Measurements from ENCODE around the gene PSMD1. TPM values are rescaled to one million over a fixed set of nuclear protein-coding genes. Genes with fewer than 3 reads are reported as not detected.

PSMD1 gene
- total RNA-seq, 1 donor from 2014 or later: 97.4 TPM

DNA sequence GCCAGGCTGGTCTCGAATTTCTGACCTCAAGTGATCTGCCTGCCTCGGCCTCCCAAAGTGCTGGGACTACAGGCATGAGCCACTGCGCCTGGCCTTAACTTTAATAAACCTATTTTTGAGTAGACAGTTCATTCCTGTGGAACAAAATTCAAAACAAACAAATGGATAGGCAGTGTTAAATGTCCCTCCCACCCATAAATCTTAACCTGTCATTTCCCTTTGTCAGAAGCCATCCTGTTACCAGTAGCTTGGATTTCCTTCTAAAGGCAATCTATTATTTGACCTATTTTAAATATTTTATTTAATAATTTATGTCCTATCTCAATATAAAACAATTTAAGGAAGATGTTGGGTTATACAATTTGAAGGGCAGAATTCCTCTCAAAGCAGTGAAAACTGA lies 25.9 kb upstream of the PSMD1 start:
- Histone ChIP-seq H3K9me3 (no peaks in the 10 kb centered on the region), H3K4me1 (no peaks in the 10 kb centered on the region), H3K27me3 (no peaks in the 10 kb centered on the region), H3K4me3 (no peak overlapping the region), H3K36me3 (no peaks in the 10 kb centered on the region), H3K27ac (no peak overlapping the region)
- no peak for DNase-seq (ENCODE audit: low spot score in 2 of 2)
- TF ChIP-seq CTCF (IDR thresholded peaks at IDR 0.05): no peak
- intact Hi-C loops (cut with DNase I): no loop called here

DNA sequence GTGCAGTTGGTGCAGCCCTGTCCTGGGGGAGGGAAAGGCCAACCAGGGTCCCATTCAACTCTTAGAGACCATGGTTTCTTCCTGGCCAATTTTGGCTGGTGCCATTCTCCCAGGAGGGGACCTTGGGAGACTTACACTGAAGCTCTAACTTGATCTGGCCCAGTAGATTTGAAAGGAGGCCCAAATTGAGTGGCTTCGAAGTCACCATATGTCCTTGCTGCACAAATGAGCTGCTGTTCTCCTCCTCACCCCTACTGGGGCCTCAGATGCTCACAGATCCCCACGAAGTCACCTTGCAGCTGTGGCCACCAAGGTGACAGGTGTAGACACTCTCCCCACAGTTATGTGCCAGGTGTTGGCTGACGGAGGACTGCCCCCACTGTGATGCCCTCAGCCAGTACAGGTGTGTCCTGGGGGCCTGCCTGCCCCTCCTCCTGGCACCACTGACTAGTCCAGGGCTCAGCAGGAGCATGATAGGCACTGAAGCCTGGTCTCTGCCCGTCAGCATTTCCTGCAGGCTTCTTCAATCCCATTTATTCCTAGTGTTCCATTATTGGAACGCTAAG lies 24.0 kb upstream of the PSMD1 start:
- Histone ChIP-seq H3K27me3 (no peaks in the 10 kb centered on the region), H3K4me3 (no peak overlapping the region), H3K27ac (no peak overlapping the region), H3K9me3 (no peaks in the 10 kb centered on the region), H3K4me1 (no peaks in the 10 kb centered on the region), H3K36me3 (no peaks in the 10 kb centered on the region)
- DNase-seq (ENCODE audit: low spot score in 2 of 2): no peak
- no peak for TF ChIP-seq CTCF (IDR thresholded peaks at IDR 0.05)
- intact Hi-C loops (cut with DNase I): no loop called here

GRCh38 chr2:231033147-231034132 lies 23.2 kb upstream of the PSMD1 start:
- H3K27me3 ChIP-seq: peaks cover 3% of the 10 kb centered on the region
- no peak for TF ChIP-seq CTCF (IDR thresholded peaks at IDR 0.05)
- H3K4me3 ChIP-seq: no peak overlapping the region
- H3K36me3 ChIP-seq: no peaks in the 10 kb centered on the region
- no peak for DNase-seq (ENCODE audit: low spot score in 2 of 2)
- peaks cover 0 to 3% of the 10 kb centered on the region in 2 donors for H3K4me1 ChIP-seq
- H3K9me3 ChIP-seq: no peaks in the 10 kb centered on the region
- no peak overlapping the region for H3K27ac ChIP-seq
- intact Hi-C loops (cut with DNase I): no loop called here

DNA sequence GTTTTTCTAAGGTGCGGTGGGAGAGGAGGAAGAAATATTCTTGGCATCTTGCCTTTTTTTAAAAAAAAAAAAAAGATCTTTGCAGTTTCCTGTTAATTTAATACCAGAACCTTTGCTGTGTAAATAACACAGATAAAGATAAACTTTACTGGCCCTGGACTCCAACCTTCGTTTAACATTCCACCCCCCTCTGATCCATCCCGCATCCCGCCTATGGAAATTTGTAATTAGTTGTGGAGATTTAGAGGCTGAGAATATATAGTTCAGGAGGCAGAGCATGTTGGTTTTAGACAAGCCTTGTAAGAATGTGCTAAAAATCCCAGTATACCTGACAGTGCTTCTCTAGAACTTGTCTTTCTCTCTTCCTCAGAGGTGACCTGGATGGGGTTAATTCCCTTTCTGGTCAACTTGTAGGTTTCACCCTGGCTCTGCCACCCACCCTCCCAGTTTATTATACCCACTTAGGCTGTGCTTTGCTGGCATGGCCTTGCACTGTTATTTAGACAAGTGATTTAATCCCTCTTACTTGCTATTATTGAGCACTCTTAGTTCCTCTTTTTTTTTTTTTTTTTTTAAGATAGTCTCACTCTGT lies 22.3 kb upstream of the PSMD1 start:
- intact Hi-C loops (cut with DNase I): no loop called here
- peaks cover 0 to 3% of the 10 kb centered on the region in 2 donors for H3K4me1 ChIP-seq
- DNase-seq (ENCODE audit: low spot score in 2 of 2): no peak
- H3K27ac ChIP-seq: no peak overlapping the region
- H3K9me3 ChIP-seq: no peaks in the 10 kb centered on the region
- no peaks in the 10 kb centered on the region for H3K36me3 ChIP-seq
- peaks cover 3% of the 10 kb centered on the region for H3K27me3 ChIP-seq
- no peak for TF ChIP-seq CTCF (IDR thresholded peaks at IDR 0.05)
- no peak overlapping the region for H3K4me3 ChIP-seq

DNA sequence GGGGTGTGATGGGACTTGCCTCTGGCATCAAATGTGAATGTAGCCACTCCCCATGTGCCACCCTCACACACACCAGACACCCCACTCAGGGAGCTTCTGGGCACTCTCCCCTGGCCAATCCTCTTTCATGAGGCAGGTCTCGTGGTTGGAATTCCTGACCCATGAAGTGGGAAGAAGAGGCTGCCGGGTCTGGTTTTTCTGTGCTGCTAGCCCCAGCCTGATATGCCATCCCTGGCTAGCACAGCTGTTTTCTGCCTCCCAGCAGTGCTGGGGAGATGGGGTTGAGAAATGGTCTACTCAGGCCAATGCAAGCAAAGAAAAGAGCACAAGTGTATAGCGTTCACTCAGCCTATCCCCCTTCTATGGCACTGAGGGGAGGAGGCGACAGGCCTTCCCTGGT lies 20.5 kb upstream of the PSMD1 start:
- TF ChIP-seq CTCF (IDR thresholded peaks at IDR 0.05): no peak
- Histone ChIP-seq H3K9me3 (no peaks in the 10 kb centered on the region), H3K4me3 (no peak overlapping the region), H3K4me1 (peaks cover 0 to 3% of the 10 kb centered on the region in 2 donors), H3K27me3 (peaks cover 3% of the 10 kb centered on the region), H3K36me3 (no peaks in the 10 kb centered on the region), H3K27ac (no peak overlapping the region)
- no peak for DNase-seq (ENCODE audit: low spot score in 2 of 2)
- intact Hi-C loops (cut with DNase I): no loop called here
